ENCODE results near the gene CBX5. TPM values are rescaled to one million over a fixed set of nuclear protein-coding genes. Genes with fewer than 3 reads are reported as not detected.

The CBX5 gene
- total RNA-seq, 4 donors from 2014 or later = 20.9 to 38.8 (median 25.3) TPM

GRCh38 chr12:54208591-54208990, 71.3 kb downstream of the CBX5 start:
- TF ChIP-seq CTCF (IDR thresholded peaks at IDR 0.05) = no peak
- no peak for ATAC-seq (ENCODE audit: low FRiP score)
- DNase-seq (ENCODE audit: low spot score) = no peak

GRCh38 chr12:54207539-54208294, 72.2 kb downstream of the CBX5 start:
- peak in 2 of 3 donors; percentile 72 to 92 for TF ChIP-seq CTCF (IDR thresholded peaks at IDR 0.05)
- DNase-seq (ENCODE audit: low spot score) (peak; percentile 92), ATAC-seq (ENCODE audit: low FRiP score) (peak; percentile 67)

- DNase-seq (ENCODE audit: low spot score) = no peak
- TF ChIP-seq CTCF (IDR thresholded peaks at IDR 0.05) = no peak
These were observed 73.1 kb downstream of the CBX5 start for GRCh38 chr12:54206791-54207190.

GRCh38 chr12:54204316-54204715, 75.6 kb downstream of the CBX5 start:
- DNase-seq (ENCODE audit: low spot score) (no peak), ATAC-seq (ENCODE audit: low FRiP score) (no peak)
- TF ChIP-seq CTCF (IDR thresholded peaks at IDR 0.05) = no peak

More at GRCh38 chr12:54206791-54207190, 73.1 kb downstream of the CBX5 start:
- no peak for ATAC-seq (ENCODE audit: low FRiP score)

- peak in 2 of 3 donors; percentile 98 to 99 for TF ChIP-seq CTCF (IDR thresholded peaks at IDR 0.05)
- DNase-seq (ENCODE audit: low spot score) (no peak), ATAC-seq (ENCODE audit: low FRiP score) (peak; percentile 82)
These were observed 78.7 kb downstream of the CBX5 start for GRCh38 chr12:54201001-54201794.

- DNase-seq (ENCODE audit: low spot score) (no peak), ATAC-seq (ENCODE audit: low FRiP score) (no peak)
- TF ChIP-seq CTCF (IDR thresholded peaks at IDR 0.05) = no peak
These were observed 79.5 kb downstream of the CBX5 start for GRCh38 chr12:54200412-54200811.
